ENCODE data around the gene EFCAB13.
"Not testable (repeated sequence)": the region's sequence is repeated elsewhere in the genome, so short reads cannot be mapped to it uniquely, and the experiment has no call there.

The EFCAB13 gene

DNA sequence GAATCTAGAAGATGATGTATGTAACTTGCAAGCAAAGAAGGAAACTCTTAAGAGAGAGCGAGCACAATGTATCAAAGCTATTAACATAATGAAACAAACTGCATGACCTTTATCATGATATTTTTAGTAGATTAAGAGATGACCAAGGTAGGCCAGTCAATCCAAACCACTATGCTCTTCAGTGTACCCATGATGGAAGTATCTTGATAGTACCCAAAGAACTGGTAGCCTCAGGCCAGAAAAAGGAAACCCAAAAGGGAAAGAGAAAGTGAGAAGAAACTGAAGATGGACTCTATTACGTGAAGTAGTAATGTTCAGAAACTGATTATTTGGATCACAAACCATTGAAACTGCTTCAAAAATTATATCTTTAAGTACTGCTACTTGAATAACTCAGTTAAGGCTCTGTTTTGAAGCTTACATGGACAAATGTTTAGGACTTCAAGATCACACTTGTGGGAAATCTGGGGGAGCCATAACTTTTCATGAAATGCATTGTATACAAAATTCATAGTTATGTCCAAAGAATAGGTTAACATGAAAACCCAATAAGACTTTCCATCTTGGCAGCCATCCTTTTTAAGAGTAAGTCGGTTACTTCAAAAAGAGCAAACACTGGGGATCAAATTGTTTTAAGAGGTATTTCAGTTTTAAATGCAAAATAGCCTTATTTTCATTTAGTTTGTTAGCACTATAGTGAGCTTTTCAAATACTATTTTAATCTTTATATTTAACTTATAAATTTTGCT, 102.3 kb downstream of the EFCAB13 start:
- not testable (repeated sequence) for DNase-seq (ENCODE audit: low read depth in 3 of 3)

GRCh38 chr17:47427985-47428384, 104.2 kb downstream of the EFCAB13 start:
- DNase-seq (ENCODE audit: low read depth in 3 of 3): no peak

DNA sequence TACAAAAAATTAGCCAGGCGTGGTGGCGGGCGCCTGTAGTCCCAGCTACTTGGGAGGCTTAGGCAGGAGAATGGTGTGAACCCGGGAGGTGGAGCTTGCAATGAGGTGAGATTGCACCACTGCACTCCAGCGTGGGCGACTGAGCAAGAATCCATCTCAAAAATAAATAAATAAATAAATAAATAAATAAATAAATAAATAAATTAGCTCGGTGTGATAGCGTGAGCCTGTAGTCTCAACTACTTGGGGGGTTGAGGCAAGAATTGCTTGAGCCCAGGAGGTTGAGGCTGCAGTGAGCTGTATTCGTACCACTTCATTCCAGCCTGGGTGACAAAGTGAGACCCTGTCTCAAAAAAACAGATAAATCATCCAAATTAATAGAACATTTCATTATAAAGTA, 108.5 kb downstream of the EFCAB13 start:
- not testable (repeated sequence) for DNase-seq (ENCODE audit: low read depth in 3 of 3)

- DNase-seq (ENCODE audit: low read depth in 3 of 3): no peak
Observed at GRCh38 chr17:47465165-47465564, 141.4 kb downstream of the EFCAB13 start.

GRCh38 chr17:47466976-47467375, 143.2 kb downstream of the EFCAB13 start:
- not testable (repeated sequence) for DNase-seq (ENCODE audit: low read depth in 3 of 3)

DNA sequence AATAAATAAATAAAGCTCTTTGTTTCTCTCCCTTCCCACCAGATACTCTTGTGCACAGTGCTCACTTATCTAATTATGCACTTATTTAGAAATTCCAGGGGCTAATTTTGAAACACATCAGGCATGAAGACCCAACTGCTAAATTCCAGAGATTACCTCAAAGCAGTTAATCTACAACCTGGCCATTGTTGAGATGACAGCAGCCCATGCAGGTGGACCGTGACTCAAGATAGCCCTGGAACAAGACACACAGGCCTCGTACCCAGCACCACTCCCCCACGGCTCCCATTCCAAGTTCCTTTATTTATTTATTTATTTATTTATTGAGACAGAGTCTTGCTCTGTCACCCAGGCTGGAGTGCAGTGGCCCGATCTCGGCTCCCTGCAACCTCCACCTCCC, 147.1 kb downstream of the EFCAB13 start:
- no peak for DNase-seq (ENCODE audit: low read depth in 3 of 3)

DNA sequence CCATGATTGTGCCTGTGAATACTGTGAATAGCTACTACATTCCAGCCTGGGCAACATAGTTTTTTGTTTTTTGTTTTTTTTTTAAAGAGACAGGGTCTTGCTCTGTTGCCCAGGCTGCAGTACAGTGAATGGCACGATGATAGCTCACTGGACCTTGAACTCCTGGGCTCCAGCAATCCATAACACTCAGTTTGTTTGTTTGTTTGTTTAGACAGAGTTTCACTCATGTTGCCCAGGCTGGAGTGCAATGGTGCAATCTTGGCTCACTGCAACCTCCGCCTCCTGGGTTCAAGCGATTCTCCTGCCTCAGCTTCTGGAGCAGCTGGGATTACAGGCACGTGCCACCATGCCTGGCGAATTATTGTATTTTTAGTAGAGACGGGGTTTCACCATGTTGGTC, 148.3 kb downstream of the EFCAB13 start:
- not testable (repeated sequence) for DNase-seq (ENCODE audit: low read depth in 3 of 3)
